Ovary (tissue), 9 donors: ENCODE results near the gene PRKD1. TPM values are rescaled to one million over a fixed set of nuclear protein-coding genes. Genes with fewer than 3 reads are reported as not detected.

Experiments
- DNase-seq, 5 donors: peaks; one replicate each; pipeline ENCODE4 v3.0.0-alpha.2; 2019 to 2020
- H3K27ac ChIP-seq, 2 donors: fragments of 200-600 bp; one replicate each; pipeline versions ENCODE4 v1.5.1 to v1.8.0; 2019 to 2022
- H3K27me3 ChIP-seq: fragments of 200-600 bp; one replicate; pipeline ENCODE4 v1.8.0; 2022
- H3K36me3 ChIP-seq: fragments of 200-600 bp; sonication (generic); one replicate; pipeline ENCODE4 v1.5.1; 2019
- H3K4me1 ChIP-seq: one replicate; pipeline ENCODE4 v1.8.1; 2013; ENCODE audit warnings: mild to moderate bottlenecking, moderate library complexity; ENCODE audit not compliant: insufficient read depth
- H3K4me3 ChIP-seq: fragments of 200-600 bp; sonication (generic); one replicate; pipeline ENCODE4 v1.5.1; 2017
- H3K9me3 ChIP-seq, 2 donors: fragments of 200-600 bp in 1 of 2; sonication (generic) in 1 of 2; one replicate each; pipeline versions ENCODE4 v1.5.1 to v1.8.1; 2013 to 2019; ENCODE audit warnings: mild to moderate bottlenecking in 1 of 2, moderate library complexity in 1 of 2
- EP300 ChIP-seq: sonication (generic); formaldehyde crosslinking; IDR thresholded peaks from one replicate; pipeline ENCODE4 v1.6.1; 2017; ENCODE audit warnings: antibody characterized with exemption
- POLR2A ChIP-seq: fragments of 450-650 bp; IDR thresholded peaks from one replicate; pipeline ENCODE4 v1.6.1; 2017; ENCODE audit warnings: antibody characterized with exemption, mild to moderate bottlenecking, moderate library complexity
- WGBS, 3 donors: extraction: QIAGEN DNeasy Blood & Tissue Kit in 1 of 3; methylation state at CpG; one replicate each; pipeline versions ENCODE4 v1.1.5 to v1.1.7; 2013 to 2017; 5-methylcytosine and 5-hydroxymethylcytosine counted together
- intact Hi-C, 4 donors: fragments of 100-400 bp; cut with DNase I; formaldehyde crosslinking; loops; one replicate each; pipeline versions ENCODE4 v1.11.0 to v1.15.1; 2022 to 2023
- polyA plus RNA-seq, 2 donors: library from polyadenylated mRNA; stranded (reverse); fragments of 200-250 nt in 1 of 2; fragments of 350-450 nt in 1 of 2; fragmentation: Illumina TruSeq in 1 of 2; extraction: RNeasy Lipid Tissue Mini Kit (QIAGEN cat#74804) in 1 of 2; gene quantifications; one replicate each; pipeline ENCODE4 v1.2.3, GENCODE V29; 2013 to 2014
- total RNA-seq, 7 donors: library from RNA; depleted of rRNA in 2 of 7; stranded (reverse); fragments of >200 nt in 2 of 7; fragmentation: NEBNext Ultra II Directional in 3 of 7; extraction: Animal tissue kit (Norgen Biotek cat#: 25700) in 3 of 7; gene quantifications; one replicate each; pipeline versions ENCODE4 v1.1.0 to v1.2.4, GENCODE V29; 2016 to 2023
- TF ChIP-seq, protein P1 (sequence below), 3 donors: fragments of 450-650 bp in 2 of 3; fragments of 200-600 bp in 1 of 3; IDR thresholded peaks; one replicate each; pipeline versions ENCODE4 v1.5.1 to v1.8.0; 2016 to 2022; ENCODE audit warnings: antibody characterized with exemption in 3 of 3, mild to moderate bottlenecking in 1 of 3
- donor health status: DM: no; HTN: no; CAD: no; lungs with moderate emphysema.
- donor health status: DM: no; HTN: no; CAD: no.
- donor health status: Bipolar disorder and iron deficiency.
- donor health status: DM: yes; HTN: yes; CAD: no.
- donor health status: DM: no; HTN: no; CAD: no.
- donor health status: DM: yes; HTN: yes; CAD: no.

PRKD1 gene
- total and polyA plus RNA-seq, 9 donors: 7.7 to 39.9 (median 21.6) TPM

DNA sequence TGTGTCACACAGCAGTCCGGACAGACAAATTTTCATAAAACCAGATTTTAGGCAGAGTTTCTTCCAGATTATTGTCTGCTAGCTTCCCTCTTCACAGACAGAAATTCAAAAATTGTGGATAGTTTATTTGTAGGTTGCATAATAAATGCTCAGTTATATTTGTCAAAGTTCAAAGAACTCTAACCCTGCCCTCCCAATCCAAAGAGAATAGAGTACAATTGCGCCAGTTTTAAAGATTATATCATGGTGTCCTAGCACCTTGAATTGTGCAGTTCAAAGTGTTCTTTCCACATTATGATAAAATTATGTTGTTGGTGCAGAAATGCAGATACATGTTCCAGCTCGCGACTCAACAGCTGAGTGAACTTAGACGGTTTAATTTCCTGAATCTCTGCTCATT, 263.1 kb downstream of the PRKD1 start:
- WGBS, 3 donors: 90 to 93% (median 92%) methylated on average over 5 of the region's 5 CpGs
- Histone ChIP-seq H3K36me3 (no peaks in the 10 kb centered on the region), H3K4me3 (no peak overlapping the region), H3K27me3 (no peaks in the 10 kb centered on the region), H3K9me3 (no peaks in the 10 kb centered on the region), H3K4me1 (no peaks in the 10 kb centered on the region), H3K27ac (no peak overlapping the region)
- DNase-seq: no peak
- intact Hi-C loops: loop anchor here in 1 of 4 donors (10.0 kb wide), 1 partner anchor 60 kb away; no protein-coding TSS in a partner anchor
- TF ChIP-seq POLR2A (no peak), EP300 (no peak)
- TF ChIP-seq, protein P1, sequence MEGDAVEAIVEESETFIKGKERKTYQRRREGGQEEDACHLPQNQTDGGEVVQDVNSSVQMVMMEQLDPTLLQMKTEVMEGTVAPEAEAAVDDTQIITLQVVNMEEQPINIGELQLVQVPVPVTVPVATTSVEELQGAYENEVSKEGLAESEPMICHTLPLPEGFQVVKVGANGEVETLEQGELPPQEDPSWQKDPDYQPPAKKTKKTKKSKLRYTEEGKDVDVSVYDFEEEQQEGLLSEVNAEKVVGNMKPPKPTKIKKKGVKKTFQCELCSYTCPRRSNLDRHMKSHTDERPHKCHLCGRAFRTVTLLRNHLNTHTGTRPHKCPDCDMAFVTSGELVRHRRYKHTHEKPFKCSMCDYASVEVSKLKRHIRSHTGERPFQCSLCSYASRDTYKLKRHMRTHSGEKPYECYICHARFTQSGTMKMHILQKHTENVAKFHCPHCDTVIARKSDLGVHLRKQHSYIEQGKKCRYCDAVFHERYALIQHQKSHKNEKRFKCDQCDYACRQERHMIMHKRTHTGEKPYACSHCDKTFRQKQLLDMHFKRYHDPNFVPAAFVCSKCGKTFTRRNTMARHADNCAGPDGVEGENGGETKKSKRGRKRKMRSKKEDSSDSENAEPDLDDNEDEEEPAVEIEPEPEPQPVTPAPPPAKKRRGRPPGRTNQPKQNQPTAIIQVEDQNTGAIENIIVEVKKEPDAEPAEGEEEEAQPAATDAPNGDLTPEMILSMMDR (IDR thresholded peaks at IDR 0.05): no peak

DNA sequence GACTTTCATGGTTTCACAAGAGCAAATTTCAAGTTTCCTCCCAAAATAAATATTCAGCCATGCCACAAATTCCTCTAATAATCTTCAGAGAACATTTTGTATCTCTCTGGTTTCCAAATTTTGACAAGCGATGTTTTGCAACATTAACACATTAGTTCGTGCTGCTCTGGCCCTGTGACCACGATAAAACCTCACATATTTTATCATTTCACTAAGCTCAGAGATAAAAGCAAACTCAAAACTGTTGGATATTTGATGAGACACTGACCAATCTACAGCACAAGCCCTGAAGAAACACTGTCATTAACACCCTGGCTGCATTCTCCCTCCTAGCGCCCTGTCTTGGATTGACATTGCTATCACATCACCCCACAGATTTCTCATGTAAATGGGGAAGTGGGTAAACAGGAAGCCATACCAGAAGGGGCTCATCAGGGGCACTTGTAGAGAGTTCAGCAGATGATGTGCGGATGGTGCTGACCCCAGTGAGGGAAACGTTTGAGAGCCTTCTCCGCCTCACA, 264.3 kb downstream of the PRKD1 start:
- Histone ChIP-seq H3K4me3 (no peak overlapping the region), H3K36me3 (no peaks in the 10 kb centered on the region), H3K27ac (no peak overlapping the region), H3K4me1 (no peaks in the 10 kb centered on the region), H3K9me3 (no peaks in the 10 kb centered on the region), H3K27me3 (no peaks in the 10 kb centered on the region)
- 44 to 52% (median 50%) methylated on average over 7 of the region's 7 CpGs for WGBS, 3 donors
- intact Hi-C loops: loop anchor here in 1 of 4 donors (10.0 kb wide), 1 partner anchor 61 kb away; no protein-coding TSS in a partner anchor
- peak in 1 of 5 donors; percentile 13 for DNase-seq
- TF ChIP-seq, protein P1 (IDR thresholded peaks at IDR 0.05): no peak
- TF ChIP-seq EP300 (no peak), POLR2A (no peak)

DNA sequence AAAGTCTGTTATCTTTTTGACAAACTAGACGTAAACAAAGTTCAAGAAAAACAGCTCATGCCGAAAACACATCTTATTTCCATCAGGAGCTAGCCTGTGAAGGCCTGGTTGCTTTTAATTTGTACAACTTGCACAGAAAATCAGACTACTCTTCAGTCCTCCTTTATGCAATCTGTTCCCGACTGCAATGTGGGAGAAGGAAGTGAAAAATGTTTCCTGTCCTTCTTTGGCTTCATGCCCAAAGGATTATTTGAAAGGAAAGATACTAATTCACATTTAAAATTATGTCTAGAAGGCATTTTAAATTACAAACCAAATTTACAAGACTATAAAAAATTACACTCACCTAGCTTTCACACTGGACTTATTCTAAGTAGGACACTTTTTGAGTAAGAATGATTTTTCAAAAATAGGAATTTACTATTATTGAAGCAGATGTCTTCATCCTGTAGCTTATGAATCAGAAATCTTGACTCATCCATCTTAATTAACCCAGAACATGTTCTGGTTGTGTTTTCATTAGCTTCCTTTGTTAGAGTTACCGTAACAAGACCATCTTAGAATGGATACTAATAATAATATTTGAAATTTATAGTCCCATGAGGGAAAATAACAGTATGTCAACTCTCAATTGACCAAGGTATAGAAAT, 272.6 kb downstream of the PRKD1 start:
- no peaks in the 10 kb centered on the region for H3K27me3 ChIP-seq
- no peak for DNase-seq
- peaks cover 4% of the 10 kb centered on the region for H3K4me1 ChIP-seq
- no peak overlapping the region for H3K27ac ChIP-seq
- no peak overlapping the region for H3K4me3 ChIP-seq
- intact Hi-C loops: no loop called here
- TF ChIP-seq, protein P1 (IDR thresholded peaks at IDR 0.05): no peak
- TF ChIP-seq EP300 (no peak), POLR2A (no peak)
- no peaks in the 10 kb centered on the region for H3K9me3 ChIP-seq
- no peaks in the 10 kb centered on the region for H3K36me3 ChIP-seq
- 23 to 35% (median 28%) methylated on average over 4 of the region's 4 CpGs for WGBS, 3 donors

DNA sequence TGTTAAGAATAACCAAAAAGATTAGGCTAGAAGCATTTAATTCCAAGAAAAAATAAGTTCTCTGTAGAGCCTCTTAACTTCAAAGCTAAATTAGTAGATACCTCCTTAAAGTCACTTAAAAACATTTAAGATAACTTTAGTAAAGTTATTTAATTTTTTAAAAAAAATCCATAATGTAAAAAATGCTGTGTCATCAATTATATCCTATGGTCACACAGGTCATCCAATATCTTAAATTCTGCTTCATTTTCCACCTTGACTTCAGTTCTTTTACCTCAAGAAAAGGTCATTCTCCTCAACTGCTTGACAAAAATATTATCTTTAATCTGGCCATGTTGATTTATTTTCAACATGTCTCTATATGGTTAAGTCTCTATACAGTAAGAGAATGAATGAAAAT, 274.3 kb downstream of the PRKD1 start:
- Histone ChIP-seq H3K27ac (no peak overlapping the region), H3K4me1 (peaks cover 7% of the 10 kb centered on the region), H3K27me3 (no peaks in the 10 kb centered on the region), H3K4me3 (no peak overlapping the region), H3K36me3 (no peaks in the 10 kb centered on the region), H3K9me3 (no peaks in the 10 kb centered on the region)
- no peak for TF ChIP-seq EP300
- TF ChIP-seq, protein P1 (IDR thresholded peaks at IDR 0.05): no peak
- no peak for TF ChIP-seq POLR2A
- intact Hi-C loops: no loop called here
- DNase-seq: no peak
